ENCODE data around the gene NOL4L.

Gene NOL4L

DNA sequence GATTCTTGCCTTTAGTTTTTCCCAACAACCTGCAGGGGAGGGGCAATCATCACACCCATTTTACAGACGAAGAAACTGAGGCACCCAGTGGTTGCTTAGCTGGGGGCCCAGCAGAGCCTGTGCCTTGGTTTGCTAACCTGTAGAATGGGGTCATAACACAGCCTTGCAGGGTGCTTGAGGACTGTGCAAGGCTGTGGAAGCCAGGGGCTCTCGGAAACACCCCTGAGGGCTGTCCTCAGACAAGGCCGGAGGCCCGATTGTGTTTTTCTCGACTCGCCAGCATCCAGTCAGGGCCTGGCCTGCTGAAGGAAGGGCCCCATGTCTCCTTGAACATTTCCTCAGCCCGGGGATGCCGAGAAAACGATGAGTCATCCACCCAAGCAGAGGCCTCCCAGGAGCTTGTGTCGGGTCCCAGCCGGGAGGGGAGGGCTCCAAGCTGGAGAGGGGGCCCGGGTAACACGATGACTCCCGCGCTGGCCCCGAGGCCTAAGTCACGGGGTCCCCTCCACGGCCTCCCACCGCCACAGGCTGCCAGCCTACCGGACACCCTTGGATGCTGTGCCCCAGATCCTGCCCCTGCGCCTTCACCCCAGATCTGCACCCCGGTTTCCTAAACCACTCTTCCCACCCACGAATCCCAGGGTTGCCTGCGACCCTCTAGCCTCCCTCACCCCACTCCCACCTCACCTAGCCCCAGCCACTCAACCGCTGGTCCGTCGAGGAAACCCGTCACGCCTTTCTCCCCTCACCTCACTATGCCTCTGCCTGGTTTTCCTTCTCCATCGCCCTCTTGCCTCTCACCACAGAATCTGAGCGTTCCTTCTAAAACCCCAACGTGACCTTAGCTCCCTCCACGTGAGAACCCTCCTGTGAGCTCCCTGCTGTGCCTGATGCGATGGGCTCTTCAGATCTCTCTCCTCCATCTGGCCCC lies 10.6 kb downstream of the NOL4L start:
- DNase-seq = peak; percentile 71

DNA sequence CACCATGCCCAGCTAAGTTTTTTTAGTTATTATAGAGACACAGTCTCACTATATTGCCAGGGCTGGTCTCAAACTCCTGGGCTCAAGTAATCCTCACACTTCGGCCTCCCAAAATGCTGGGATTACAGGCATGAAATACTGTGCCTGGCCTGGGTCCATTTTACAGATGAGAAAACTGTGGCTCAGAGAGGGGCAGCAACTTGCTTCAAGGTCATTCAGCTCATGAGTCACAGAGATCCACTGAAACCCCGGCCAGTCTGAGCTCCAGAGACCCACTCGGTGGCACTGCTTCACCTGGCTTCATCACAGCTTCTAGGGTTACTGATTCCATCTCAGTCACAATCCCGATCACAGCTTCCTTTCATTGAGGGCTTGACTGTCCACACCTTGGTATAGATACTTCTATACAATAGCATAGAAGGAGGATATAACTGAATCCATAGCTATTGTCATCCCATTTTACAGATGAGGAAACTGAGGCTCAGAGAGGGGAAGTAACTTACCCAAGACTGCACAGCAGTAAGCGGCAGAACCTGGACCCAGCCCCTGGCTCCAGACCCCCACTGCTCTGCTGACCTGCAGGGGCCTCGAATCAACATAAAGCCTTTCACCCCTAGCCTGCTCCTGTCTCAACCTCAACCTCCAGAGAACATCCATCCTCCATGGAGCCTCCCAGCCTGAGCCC lies 11.8 kb downstream of the NOL4L start:
- DNase-seq = no peak

DNA sequence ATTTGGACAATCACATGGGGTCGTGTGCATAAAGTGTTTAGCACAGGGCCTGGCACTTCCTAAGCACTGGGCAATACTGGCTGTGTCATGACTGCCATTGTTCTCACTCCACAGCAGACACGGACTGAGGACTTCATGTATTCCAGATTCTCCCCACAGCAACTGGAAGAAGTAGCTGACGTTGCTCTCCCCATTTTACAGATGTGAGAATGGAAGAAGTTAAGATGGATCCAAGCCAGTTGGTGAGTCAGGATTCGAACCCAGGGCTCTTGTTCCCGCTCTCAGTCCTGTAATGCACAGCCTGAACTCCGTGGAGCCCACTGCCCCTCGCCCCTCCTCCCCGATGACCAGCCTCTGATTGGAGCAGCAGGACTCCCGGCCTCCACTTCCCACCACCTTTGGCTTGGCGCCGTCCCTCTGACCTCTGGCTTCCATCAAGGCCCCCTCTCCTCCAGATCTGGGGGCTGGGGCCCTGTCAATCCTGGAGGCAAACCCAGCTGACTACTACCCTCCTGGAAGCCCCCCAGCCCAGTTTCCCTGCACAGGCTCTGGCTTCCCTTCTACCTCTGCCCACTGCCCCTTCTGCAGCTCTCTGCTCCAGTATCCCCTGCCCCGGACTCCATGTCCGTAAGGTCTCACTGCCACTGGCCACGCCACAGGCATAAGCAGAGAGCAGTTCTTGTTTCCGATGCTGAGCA lies 12.7 kb downstream of the NOL4L start:
- no peak for DNase-seq

DNA sequence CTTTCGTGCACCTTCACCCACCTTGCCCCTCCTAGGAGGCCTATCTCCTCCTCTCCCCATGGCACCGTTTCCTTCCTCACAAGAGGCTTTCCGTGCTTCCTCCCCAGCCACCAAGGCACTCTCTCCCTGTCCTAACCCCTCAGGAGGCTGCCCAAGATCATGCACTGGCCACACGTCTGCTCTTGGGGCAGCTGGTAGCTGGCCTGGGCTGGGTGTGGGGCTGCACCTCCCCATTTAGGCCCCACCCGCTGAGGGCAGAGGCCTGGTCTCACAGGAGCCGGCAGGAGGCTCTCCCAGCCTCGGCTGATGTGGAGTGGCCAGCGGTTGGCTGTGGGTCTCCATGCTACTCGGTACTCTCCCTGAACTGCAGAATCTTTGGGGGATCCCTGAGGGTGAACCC lies 13.6 kb downstream of the NOL4L start:
- DNase-seq = no peak

DNA sequence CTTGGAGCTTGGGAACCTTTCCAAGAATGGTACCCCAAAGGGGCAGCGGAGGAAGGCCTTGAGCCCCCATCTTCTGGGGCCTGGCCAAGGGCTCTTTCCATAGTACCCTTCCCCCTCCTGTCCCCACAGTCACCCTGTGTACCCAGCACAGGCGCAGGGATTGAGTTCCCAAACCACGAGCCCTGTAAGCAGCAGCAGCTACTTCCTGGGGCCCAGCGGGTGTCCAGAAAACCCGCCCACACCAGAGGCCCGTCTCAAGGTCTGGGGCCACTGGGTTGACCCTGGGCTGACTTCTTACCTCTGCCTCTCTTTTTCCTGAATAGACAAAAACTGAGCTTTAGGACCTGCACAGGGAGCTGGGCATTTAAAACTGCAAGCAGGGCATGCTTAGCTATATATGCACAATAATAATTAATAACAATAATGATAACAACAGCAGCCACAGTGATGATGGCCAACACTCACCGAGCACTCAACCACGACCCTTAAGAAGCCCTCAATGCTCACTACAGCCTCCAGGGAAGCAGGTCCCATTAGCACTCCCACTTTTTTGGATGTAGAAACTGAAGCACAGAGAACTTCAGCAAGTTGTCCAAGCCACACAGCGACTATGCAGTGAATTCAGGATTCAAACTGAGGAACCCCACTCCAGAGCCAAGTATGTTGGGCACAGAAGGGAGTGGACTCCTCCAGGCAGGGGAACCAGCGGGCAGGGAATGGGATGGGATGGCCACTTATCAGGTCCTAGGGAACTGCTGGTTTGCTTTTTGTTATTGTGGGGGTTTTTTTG lies 14.5 kb downstream of the NOL4L start:
- DNase-seq = no peak

DNA sequence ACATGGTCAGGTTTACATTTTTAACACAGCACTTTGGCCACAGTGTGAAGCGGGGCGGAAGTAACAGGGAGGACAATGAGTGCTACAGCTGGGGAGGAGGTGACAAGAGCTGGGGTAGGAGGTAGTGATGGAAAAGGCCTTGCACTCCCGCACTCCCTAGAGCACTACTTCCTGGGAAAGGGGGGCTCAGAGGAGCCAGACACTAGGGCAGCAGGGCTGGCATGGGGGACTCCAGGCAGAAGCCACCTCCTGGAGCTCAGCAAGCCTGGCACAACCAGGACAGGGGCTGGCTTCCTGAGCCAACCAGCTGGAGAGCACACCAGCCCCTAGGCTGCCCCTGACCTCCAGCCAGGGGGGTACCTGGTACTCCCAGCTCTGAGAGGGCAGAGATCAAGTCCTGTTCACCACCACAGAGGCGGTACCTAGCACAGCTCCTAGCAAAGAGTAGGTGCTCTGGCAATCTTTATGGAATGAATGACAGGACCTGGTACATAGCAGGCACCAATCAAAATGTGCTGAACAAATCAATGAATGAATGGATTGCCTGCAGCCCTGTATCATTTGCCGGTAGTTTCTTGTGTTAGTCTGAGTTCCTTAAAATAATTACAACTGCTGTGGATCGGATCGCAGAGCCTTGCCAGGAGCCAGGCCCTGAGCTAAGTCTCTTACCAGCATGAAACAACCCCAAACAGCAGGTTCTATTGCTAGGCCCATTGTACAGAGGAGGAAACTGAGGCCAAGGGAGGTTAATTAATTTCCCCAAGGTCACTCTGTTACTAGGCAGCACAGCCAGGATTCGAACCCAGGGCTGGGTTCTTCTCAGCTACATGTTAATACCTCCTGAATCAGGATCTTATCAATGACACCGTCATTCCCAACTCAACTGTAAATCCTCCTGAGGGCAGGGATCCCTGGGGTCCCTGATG lies 15.5 kb downstream of the NOL4L start:
- no peak for DNase-seq

DNA sequence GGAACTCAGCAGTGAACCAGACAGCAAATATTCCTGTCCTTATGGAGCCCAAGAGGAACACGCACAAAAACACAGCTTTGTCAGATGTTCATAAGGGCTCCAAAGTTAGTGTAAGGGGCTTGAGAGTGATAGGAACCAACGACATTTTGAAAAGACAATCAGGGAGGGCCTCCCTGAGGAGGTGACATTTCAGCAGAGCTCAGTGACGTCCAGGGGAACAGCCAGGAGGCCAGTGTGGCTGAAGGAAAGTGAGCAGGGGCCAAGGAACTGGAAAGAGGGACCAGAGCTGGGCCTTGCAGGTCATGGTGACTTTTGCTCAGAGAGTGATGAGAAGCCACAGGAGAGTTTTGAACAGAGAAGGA lies 16.1 kb downstream of the NOL4L start:
- DNase-seq = no peak

DNA sequence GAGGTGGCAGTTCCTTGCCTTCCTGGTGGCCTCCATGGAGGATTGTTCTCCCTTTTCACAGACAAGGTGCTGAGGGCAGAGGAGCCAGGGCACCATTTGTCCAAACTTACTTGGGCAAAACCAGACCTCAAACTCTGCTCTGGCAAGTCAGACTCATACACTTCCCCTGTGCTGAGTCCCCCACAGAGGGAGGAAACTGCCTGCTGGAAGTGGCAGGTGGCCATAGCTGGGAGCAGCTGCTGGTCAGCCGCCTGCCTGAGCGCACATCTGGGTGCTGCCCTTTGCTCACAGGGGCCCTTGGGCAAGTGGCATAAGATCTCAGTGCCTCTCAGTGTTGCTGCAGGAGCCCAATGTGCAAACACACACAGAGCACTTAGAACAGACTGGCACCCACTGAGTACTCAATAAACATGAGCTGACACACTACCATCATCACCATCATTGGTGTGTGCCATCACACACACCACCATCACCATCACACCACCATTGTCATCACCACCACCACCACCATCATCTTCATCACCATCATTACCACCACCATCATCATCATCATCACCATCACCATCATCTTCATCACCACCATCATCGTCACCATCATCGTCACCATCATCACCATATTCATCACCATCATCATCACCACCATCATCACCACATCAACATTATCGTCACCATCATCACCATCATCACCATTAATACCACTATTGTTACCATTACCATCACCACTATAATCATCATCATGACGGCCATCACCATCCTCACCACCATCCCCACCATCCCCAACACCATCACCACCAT lies 17.6 kb downstream of the NOL4L start:
- DNase-seq = no peak

DNA sequence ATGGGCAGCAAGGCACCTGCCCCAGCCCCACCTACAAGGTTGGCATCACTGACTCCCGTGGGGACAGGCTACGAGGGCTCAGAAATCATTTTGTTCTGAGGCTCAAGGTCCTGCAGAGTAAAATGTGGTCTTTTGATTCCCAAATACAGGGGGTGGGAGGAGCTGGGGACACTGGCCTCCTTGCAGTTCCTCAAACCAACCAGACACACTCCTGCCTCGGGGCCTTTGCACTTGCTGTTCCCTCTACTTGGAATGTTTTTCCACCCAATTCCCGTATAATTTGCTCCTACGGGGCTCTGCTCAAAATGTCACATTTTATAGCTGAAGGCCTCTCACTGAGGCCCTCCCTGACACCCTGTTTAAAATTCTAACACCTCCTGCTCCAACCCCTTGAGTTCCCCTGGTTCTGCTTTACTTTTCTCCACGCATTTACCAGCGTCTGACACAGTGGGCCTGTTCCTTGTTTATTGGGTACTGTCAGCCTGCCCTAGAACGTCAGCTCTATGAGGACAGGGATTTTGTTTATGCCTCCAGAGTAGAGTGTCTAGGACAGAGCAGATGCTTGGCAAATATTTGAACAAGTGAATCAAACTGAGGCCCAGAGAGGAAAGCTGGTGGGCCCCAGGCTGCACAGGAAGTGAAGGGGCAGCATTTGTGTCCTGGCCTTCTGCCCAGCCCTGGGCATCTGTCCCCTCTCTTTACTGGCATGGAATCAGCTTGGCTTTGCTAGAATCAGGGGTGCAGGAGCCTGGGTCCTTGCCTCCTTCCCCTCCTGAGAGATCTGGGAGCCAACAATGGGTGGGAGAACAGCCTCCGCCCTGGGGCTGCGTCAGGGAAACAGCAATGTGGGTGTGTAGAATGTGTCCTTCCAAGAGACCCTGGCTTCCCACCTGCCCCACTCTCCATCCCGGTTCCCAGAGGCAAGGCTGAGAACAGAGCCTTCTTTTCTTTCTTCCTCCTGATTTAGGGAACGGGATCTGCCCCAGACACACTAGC lies 18.5 kb downstream of the NOL4L start:
- DNase-seq = no peak

DNA sequence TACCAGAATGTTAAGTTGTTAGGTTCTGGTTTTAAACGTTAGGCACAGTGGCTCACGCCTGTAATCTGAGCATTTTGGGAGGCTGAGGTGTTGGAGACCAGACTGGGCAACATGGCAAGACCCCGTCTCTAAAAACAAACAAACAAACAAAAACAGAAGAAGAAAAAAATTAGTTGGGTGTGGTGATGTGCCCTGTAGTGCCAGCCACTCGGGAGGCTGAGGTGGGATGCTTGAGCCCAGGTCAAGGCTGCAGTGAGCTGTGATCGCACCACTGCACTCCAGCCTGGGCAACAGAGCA lies 19.4 kb downstream of the NOL4L start:
- DNase-seq = no peak

DNA sequence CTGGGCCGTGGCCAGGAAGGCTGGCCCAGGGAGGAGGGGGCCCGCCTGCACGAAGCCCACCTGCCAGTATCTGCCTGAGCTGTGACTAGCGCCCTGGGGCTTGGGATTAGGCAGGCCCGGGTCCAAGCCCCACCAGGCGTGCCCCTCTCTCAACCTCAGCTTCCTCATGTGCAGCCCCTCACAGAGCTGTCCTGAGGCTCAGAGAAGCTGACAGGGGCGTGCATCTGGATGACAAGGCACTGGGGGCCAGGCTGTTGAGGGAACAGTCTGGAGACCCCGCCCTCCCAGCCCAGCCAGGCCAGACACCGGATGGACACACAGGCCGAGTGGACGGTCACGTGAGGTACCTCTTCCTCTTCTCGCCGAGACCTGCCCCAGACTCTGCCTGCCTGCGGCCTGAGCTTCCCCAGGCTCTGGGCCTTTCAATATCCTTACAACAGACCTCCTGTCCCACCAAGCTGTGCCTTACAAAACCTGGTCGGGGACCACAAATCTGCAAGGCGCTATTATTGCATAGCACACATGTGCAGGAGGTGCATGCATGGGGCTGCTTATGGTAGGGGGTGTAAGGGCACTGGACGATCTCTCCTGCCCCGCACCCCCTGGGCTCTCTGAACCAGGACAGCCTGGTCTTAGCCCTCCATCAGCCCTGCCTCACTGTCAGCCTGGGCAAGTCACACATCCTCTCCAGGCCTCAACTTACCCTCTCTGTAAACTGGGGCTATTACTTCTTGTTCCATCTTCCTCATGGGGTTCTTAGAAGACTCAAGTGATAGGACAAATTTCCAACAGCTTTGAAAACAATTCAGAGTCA lies 20.0 kb downstream of the NOL4L start:
- DNase-seq = no peak

DNA sequence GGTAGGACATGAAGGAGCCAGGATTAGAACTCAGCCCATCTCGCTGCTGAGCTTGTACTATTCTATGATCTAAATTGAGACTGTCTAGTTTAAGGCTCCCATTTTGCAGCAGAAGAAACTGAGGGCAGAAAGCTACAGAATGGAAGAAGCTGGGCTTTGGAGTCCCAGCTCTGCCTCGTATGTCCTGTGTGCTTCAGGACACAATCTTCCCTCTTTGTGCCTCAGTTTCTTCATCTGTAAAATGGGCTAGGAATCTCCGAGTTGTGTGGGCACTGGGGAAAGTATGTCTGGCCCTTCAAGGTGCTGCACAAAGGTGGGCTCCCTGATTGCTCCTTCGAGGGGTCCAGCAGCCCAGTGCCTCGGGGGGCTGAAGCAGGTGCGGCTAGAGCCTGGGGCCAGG lies 20.7 kb downstream of the NOL4L start:
- no peak for DNase-seq

DNA sequence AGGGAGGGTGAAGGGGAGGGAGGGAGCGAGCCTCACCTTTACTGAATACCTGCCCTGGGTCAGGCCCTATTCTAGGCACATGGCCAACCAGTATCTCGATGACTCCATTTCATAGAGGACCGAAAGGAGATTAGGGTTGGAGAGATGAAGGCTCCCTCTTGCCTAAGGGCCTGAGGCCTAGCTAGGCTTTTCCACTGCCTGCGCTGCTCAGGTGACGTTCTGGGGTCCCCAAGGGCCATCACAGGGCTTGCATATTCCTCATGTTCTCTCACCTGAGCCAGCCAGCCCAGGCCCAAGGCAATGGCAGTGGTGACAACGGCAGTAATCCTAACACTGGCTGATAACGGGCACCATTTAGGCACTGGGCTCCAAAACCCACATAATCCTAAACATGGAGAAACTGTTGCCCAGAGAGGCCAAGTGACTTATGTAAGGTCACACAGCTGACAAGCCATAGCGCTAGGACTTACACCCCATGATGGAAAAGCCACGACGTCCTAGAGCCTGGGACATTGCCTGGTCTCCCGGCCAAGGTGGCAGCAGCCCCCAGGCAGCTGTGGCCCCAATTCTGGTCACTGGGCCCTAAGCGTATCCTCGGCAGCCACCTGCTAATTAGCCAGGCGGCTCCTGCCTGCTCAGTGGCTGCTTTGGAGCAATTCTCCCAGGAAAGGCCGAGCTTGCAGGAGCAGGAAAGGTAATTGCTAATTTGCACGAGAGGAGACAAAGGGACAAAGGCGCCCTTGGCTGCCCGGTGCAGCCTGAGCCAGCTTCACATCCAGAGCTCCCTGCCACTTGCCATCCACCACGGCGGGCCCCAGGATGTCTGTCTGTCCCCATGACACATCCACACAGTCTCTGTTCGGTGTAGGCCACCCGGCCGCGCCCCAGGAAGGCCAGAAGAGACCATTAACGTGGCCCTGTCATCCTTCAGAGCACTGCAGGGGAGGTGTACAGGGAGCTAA lies 21.5 kb downstream of the NOL4L start:
- DNase-seq = no peak

DNA sequence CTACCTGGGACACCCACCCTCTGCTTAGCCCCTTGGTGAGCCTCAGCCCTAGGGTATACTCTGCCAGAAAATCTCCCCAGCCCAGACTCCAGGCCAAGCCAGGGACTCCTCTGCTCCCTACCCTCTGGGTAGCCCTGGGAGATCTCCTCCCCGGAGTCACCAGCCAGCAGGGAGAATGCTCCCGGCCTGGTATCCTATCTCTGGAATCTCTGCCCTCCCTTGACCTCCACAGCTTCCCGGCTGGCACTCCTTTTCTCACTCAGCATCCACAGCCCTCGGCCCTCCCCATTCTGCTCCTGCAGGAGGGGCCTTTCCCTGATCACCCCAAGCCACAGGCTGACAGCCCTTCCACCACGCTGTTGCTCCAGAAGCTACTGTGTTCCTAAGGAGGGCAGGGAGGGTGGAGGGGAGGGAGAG lies 22.6 kb downstream of the NOL4L start:
- no peak for DNase-seq

DNA sequence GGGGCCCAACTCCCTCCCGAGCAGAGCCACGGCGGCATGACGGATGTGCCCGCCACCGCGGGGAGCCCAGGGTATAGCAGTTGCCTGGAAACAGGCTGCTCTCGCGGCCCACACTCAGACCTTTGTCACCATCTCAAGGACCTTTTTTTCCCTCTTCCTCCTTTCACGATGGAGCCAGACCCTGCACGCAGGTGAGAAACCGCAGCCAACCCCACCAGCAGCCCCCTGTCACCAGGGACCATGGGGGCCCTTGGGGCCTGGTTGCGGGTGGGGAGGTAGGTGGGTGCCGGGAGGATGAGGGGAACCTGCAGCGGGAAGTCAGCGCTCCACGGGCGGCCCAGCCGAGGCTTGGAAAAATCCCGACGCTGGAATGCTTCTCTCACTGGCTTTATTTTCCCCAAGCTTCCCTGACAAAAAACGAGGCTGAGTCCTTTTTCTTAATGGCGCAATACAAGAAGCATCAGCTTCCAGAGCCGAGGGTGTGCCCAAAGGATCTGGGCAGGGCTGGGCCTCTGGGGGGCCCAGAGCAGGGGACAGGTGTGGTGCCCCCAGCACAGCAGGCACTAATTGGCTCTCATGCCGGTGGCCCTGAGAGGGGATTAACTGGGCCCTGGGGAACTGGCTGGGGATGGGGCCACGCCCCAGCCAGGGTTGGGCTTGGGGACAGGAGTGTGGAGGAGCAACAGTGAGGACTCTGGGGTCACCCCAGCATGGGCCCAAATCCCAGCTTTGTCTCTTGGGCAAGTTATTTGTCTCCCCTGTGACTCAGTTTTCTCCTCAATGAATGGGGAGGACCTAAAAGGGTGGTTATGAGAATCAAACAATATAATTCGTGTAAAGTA lies 23.9 kb downstream of the NOL4L start:
- peak; percentile 38 for DNase-seq

DNA sequence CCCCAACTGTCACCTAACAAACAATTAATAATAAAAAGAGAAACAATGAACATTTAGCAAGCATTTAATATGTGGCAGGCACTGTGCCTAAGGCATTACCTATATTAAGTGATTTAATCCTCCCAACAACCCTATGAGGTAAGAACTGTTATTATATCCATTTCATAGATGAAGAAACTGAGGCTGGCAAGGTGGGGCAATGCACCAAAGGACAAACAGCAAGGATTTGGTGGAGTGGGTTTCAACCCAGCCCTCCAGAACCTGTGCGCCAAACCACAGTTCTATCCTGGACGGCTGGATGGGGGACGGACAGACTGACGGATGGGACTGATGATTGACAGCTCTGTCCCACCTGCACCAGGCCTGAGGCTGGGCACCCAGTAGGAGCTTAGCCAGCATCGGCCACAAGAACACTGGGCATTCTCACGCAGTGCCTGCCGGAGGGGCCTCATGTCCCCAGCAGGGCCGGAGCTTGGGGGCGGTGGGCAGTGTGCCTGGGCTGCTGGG lies 24.6 kb downstream of the NOL4L start:
- no peak for DNase-seq

Measured in stimulated activated CD4-positive, alpha-beta T cell treated with anti-CD3 and anti-CD28 coated beads, Interleukin-15, amount 100 ng/mL, for 24 hours (primary cell).